ENCODE measurements around the gene DOCK3. TPM values are rescaled to one million over a fixed set of nuclear protein-coding genes. Genes with fewer than 3 reads are reported as not detected.

Gene DOCK3
- total RNA-seq, 1 donor: 0.36 TPM

GRCh38 chr3:50653937-50654595, 20.7 kb upstream of the DOCK3 start:
- no peak overlapping the region for H2AFZ ChIP-seq (ENCODE audit: low read length)
- no peaks in the 10 kb centered on the region for H3K79me2 ChIP-seq (ENCODE audit: insufficient read depth, low read length)
- H4K20me1 ChIP-seq (ENCODE audit: insufficient read depth, low read length): no peaks in the 10 kb centered on the region
- no peak overlapping the region for H3K4me3 ChIP-seq (ENCODE audit: insufficient read depth, low read length)
- TF ChIP-seq CTCF (IDR thresholded peaks at IDR 0.05; ENCODE audit: extremely low read depth, low read depth, low read length): no peak
- H3K27ac ChIP-seq (ENCODE audit: low read depth, low read length): no peak overlapping the region
- no peak for DNase-seq (ENCODE audit: insufficient read length, low spot score, missing footprints)
- no peaks in the 10 kb centered on the region for H3K27me3 ChIP-seq (ENCODE audit: insufficient read depth, low read length)
- no peaks in the 10 kb centered on the region for H3K36me3 ChIP-seq (ENCODE audit: insufficient read depth, low read length)
- H3K4me1 ChIP-seq (ENCODE audit: insufficient read depth, low read length): no peaks in the 10 kb centered on the region
- H3K9me3 ChIP-seq (ENCODE audit: low read depth, low read length): no peaks in the 10 kb centered on the region
- H3K4me2 ChIP-seq (ENCODE audit: insufficient read depth, low read length): no peak overlapping the region

- Histone ChIP-seq H2AFZ (ENCODE audit: low read length) (no peak overlapping the region), H4K20me1 (ENCODE audit: insufficient read depth, low read length) (no peaks in the 10 kb centered on the region), H3K27me3 (ENCODE audit: insufficient read depth, low read length) (no peaks in the 10 kb centered on the region), H3K9me3 (ENCODE audit: low read depth, low read length) (no peaks in the 10 kb centered on the region), H3K27ac (ENCODE audit: low read depth, low read length) (no peak overlapping the region), H3K4me2 (ENCODE audit: insufficient read depth, low read length) (no peak overlapping the region), H3K4me3 (ENCODE audit: insufficient read depth, low read length) (no peak overlapping the region), H3K36me3 (ENCODE audit: insufficient read depth, low read length) (no peaks in the 10 kb centered on the region), H3K4me1 (ENCODE audit: insufficient read depth, low read length) (no peaks in the 10 kb centered on the region), H3K79me2 (ENCODE audit: insufficient read depth, low read length) (no peaks in the 10 kb centered on the region)
- no peak for TF ChIP-seq CTCF (IDR thresholded peaks at IDR 0.05; ENCODE audit: extremely low read depth, low read depth, low read length)
- no peak for DNase-seq (ENCODE audit: insufficient read length, low spot score, missing footprints)
Observed at GRCh38 chr3:50655009-50655830, 19.5 kb upstream of the DOCK3 start.

DNA sequence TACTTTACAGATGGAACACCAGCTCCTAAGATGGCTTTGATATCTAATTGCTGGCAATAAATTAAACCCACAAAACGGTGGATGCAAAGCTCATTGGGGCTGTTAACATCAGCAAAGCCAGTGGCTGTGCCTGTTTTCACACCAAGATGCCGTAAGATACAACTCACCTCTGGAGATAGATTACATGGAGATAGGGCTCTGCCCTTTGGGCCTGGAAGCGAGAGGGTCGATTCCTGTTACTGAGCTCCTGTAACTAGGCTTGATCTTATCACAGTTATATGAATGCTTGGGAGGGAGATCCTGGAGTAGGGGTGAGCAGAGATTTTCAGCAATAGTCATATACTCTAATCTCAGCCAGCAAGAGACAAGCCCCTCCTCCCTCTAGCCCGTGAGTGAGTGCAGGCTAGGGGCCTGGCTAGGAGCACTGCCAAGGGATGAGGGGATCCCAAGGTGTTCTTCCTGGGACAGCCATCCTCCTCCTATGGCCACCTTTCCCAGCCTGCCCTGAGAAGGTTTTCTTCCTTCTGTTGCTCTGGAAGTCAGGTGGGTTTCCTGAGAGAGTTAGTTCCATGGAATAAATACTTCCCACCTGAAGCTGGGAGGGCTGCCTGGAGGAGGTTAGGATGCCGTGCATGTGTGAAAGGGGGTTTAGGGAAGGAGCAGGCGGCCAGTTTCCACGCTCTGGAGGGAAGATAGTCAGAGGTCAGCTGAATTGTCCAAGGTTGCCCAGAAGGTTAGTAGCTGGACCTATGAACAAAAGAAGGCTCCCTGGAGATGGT, 18.1 kb upstream of the DOCK3 start:
- Histone ChIP-seq H3K27ac (ENCODE audit: low read depth, low read length) (no peak overlapping the region), H4K20me1 (ENCODE audit: insufficient read depth, low read length) (no peaks in the 10 kb centered on the region), H3K4me2 (ENCODE audit: insufficient read depth, low read length) (no peak overlapping the region), H3K4me3 (ENCODE audit: insufficient read depth, low read length) (no peak overlapping the region), H3K4me1 (ENCODE audit: insufficient read depth, low read length) (no peaks in the 10 kb centered on the region), H2AFZ (ENCODE audit: low read length) (no peak overlapping the region), H3K27me3 (ENCODE audit: insufficient read depth, low read length) (no peaks in the 10 kb centered on the region), H3K9me3 (ENCODE audit: low read depth, low read length) (no peaks in the 10 kb centered on the region), H3K36me3 (ENCODE audit: insufficient read depth, low read length) (no peaks in the 10 kb centered on the region), H3K79me2 (ENCODE audit: insufficient read depth, low read length) (no peaks in the 10 kb centered on the region)
- DNase-seq (ENCODE audit: insufficient read length, low spot score, missing footprints): no peak
- TF ChIP-seq CTCF (IDR thresholded peaks at IDR 0.05; ENCODE audit: extremely low read depth, low read depth, low read length): no peak

DNA sequence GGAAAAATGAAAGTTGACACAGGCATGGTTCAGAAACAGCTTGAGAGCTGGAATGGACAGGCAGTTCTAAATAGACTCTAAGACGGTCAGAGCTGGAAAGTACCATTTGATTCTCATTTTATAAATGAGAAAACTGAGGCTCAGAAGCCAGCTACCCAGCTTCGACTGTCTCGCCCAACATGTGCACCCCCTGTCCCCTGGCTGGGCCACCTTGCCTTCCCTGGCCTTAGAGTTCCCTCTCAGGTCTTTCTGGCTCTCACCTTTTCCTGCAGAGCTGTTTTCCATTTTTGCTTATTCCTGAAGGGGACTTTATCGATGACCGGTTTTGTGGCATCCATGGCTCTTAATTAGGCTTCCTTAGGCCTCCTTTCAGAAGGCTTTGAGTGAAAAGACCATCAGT, 17.3 kb upstream of the DOCK3 start:
- DNase-seq (ENCODE audit: insufficient read length, low spot score, missing footprints): no peak
- TF ChIP-seq CTCF (IDR thresholded peaks at IDR 0.05; ENCODE audit: extremely low read depth, low read depth, low read length): no peak
- H3K27me3 ChIP-seq (ENCODE audit: insufficient read depth, low read length): no peaks in the 10 kb centered on the region
- no peak overlapping the region for H3K4me3 ChIP-seq (ENCODE audit: insufficient read depth, low read length)
- H3K4me1 ChIP-seq (ENCODE audit: insufficient read depth, low read length): no peaks in the 10 kb centered on the region
- no peak overlapping the region for H3K4me2 ChIP-seq (ENCODE audit: insufficient read depth, low read length)
- no peaks in the 10 kb centered on the region for H3K9me3 ChIP-seq (ENCODE audit: low read depth, low read length)
- no peaks in the 10 kb centered on the region for H3K79me2 ChIP-seq (ENCODE audit: insufficient read depth, low read length)
- no peaks in the 10 kb centered on the region for H4K20me1 ChIP-seq (ENCODE audit: insufficient read depth, low read length)
- H3K36me3 ChIP-seq (ENCODE audit: insufficient read depth, low read length): no peaks in the 10 kb centered on the region
- no peak overlapping the region for H3K27ac ChIP-seq (ENCODE audit: low read depth, low read length)
- no peak overlapping the region for H2AFZ ChIP-seq (ENCODE audit: low read length)

Measured in osteoblast (primary cell).